22Rv1 (cell line): Measurements from ENCODE around the gene TAS1R1.

Source experiments
- H3K27ac ChIP-seq: fragments of 450-650 bp; 2 replicates; pipeline ENCODE4 v1.5.1; 2017
- CTCF ChIP-seq: fragments of 450-650 bp; IDR thresholded peaks from 2 replicates; pipeline ENCODE4 v1.5.1; 2017; ENCODE audit warnings: mild to moderate bottlenecking
- ZFX ChIP-seq: fragments of 450-650 bp; IDR thresholded peaks from 2 replicates; pipeline ENCODE4 v1.6.1; 2017; ENCODE audit warnings: antibody characterized with exemption, borderline replicate concordance

Gene TAS1R1

GRCh38 chr1:6572653-6573383 lies 17.7 kb downstream of the TAS1R1 start:
- TF ChIP-seq CTCF (no peak), ZFX (no peak)
- H3K27ac ChIP-seq = no peak overlapping the region

GRCh38 chr1:6574025-6574620 lies 19.0 kb downstream of the TAS1R1 start:
- no peak for TF ChIP-seq CTCF
- no peak for TF ChIP-seq ZFX
- H3K27ac ChIP-seq = no peak overlapping the region

GRCh38 chr1:6574818-6575217 lies 19.7 kb downstream of the TAS1R1 start:
- H3K27ac ChIP-seq = no peak overlapping the region
- TF ChIP-seq ZFX (no peak), CTCF (no peak)

- no peak overlapping the region for H3K27ac ChIP-seq
- TF ChIP-seq CTCF (no peak), ZFX (no peak)
These were observed 22.9 kb downstream of the TAS1R1 start for GRCh38 chr1:6577831-6578525.

GRCh38 chr1:6578624-6579373 lies 23.7 kb downstream of the TAS1R1 start:
- no peak overlapping the region for H3K27ac ChIP-seq
- TF ChIP-seq ZFX (no peak), CTCF (no peak)

- TF ChIP-seq ZFX (no peak), CTCF (no peak)
- H3K27ac ChIP-seq = peak within 1 kb of the TSS; percentile 79
These were observed 24.4 kb downstream of the TAS1R1 start, which contains the start of gene ZBTB48 for GRCh38 chr1:6579374-6580118. Gene ZBTB48 (plus strand): TSS chr1:6579994. CDS start chr1:6580610, 616 bp downstream.
